Measurements from ENCODE around the gene TMEM47.

The TMEM47 gene
- total RNA-seq, result 0 reads per million in 4 donors

DNA sequence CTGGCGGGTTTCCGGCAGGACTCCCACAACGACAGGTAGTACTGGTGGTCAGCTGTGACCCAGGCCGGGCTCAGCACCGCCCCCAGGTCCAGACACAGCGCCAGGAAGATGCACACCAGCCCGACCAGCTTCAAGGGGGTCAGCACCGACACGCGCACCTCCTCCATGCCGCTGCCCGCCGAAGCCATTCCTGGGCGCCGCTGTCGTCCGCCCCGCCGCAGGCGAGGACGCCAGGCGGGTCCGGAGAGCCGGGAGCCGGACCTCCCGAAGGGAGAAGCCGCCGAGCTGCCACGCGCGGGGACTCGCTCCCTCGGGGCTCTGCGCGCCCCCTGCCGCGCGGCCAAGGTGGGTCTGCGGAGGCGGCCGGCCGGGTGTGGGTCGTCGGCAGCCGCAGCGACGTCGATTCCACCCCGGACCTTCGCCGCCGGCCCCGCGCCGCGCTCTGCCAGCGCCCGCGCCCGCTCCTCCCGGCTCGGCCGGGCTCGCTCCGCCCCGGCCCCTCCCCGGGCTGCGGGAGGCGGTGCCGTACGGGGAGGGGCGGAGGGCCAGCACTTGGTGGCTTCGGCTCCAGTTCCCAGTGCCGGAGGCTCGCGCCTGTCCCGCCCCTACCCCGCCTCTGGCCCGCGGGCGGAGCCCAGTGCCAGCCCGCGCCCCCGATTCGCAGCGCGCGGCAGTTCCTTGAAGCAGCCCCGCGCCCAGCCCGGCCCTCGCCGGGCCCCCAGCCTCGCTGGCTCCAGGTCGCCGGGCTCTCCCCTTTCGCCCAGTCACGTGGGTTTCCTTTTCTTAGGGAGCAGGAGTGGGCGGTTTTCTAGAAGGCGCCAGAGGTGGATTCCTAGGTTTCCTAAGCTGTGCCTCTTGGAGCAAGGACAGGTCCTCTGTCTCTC lies at the start of gene TMEM47:
Gene TMEM47 (minus strand): TSS at position 444 of the 884 bp plus-strand sequence. CDS start 256 bp downstream, at position 188.
- DNase-seq, result no peak

DNA sequence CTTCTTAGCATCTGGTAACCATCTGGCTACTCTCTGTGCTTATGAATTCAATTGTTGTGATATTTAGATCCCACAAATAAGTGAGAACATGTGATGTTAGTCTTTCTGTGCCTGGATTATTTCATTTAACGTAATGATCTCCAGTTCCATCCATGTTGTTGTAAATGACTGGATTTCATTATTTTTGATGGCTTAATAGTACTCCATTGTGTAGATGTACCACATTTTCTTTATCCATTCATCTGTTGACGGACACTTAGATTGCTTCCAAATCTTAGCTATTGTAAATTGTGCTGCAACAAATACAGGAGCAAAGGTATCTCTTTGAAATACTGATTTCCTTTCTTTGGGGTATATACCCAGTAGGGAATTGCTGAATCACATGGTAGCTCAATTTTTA lies 30.0 kb upstream of the TMEM47 start:
- no peak for DNase-seq

DNA sequence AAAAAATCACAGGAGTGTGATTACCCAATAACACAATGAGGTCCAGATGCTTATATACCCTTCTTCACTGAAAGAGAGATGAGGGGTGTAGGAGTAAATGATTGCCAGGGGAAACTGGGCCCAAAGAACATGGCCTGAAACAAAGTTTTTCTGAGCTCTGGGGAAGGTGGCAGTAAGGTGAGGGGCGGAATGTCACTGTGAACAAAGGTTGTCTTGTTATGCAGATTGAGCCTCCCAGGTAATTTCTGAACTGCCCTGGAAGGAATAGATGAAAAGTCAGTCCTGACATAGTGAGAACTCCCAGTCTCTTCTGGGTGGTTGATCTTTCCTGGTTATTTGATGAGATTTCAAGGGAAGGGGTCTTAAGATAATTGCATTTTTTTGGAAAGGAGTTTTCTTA lies 2.5 kb upstream of the TMEM47 start:
- DNase-seq, result no peak

DNA sequence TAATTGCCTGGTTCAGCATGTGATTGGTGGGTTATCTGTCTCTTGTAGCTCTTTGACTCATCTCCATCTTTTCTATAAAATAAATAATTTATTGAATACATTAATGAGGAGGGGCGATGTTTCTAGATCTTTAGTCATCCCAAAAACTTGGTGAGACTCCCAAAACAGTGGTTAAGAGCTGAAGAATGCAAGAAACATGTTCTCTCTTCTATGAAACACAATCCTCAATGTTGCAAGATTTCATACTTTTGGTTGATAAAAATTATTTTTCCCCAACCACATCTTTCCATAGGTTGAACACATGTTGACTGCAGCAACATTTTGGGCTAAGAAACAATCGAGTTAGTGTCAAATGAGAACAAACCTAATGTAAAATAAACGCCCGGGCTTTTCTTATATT lies 1.2 kb upstream of the TMEM47 start:
- no peak for DNase-seq

DNA sequence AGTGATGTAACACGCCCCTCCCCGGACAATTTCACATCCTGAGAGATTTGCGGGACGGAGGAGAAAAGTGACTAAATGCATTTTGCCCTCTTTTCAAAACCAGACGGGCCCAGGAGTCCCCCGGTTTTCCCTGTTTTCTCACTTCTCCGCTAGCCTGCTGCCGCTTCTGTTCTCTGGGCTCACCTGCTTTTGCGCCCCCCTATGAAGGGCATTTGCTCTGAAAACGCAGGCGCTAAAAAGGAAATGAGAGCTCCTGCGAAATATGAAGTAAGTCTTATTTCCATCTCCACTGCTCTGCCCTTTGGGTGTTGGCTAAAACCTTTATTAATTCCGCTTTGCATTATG lies 613 bp upstream of the TMEM47 start:
- DNase-seq, result no peak

DNA sequence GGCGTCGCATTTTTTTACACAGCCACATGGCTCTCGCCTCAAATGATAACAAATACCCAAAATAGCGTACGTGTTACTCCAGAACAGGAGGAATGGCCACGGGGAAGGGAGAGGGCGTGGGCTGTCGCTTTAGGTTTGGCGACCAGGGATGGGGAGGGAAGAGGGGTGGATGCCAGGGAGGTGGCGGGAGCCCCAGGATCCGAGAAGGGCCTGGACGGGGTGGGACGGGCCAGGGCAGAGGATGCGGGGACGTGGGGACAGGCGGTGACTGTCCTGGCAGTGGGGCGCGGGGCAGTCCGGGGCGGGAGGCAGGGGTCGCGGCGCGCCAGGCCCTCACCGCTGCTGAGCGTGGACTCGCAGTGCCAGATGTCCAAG lies 631 bp downstream of the TMEM47 start:
- no peak for DNase-seq

DNA sequence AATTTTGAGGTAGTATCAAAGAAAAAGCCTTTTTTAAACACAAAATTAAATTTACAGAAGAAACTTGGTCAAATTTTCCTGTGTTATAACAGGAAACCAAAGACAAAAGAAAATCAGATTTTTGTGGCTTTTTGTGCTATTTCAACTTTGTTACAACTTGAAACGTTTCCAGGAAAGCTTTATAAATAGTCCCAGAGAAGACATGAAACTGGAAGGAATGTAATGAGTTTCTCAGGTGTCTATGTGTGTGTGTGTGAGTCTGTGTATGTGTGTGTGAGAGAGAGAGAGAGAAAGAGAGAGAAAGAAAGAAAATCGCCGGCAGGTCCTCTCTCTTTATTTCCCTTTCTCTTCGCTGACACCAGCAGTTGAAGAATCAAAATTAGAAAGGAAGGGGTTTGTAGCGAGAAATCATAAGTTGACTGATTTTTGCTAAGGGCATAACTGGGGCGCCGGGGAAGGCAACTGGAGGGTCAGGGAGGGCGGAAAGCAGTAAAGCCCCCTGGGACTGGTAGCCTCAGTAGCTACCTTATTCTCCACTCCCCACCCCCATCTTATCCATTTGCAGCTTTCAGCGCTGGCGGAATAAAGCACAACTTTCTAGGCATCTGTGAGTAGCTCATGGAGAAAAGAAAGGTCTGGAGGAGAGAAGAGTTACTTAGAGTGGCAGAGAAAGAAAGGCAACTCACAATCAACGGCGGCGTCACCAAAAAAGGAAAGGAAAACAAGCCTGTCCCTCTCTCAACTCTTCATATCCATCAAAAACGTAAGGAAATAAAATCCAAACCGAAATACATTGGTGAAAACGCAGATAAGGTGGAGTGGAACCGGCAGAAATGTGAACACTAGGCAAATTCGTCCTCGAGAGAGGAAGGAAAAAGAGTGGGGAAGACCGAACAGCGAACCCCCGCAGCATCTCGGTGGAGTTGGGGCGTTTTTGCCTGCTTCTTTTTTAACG lies 1.3 kb downstream of the TMEM47 start:
- DNase-seq, result no peak

DNA sequence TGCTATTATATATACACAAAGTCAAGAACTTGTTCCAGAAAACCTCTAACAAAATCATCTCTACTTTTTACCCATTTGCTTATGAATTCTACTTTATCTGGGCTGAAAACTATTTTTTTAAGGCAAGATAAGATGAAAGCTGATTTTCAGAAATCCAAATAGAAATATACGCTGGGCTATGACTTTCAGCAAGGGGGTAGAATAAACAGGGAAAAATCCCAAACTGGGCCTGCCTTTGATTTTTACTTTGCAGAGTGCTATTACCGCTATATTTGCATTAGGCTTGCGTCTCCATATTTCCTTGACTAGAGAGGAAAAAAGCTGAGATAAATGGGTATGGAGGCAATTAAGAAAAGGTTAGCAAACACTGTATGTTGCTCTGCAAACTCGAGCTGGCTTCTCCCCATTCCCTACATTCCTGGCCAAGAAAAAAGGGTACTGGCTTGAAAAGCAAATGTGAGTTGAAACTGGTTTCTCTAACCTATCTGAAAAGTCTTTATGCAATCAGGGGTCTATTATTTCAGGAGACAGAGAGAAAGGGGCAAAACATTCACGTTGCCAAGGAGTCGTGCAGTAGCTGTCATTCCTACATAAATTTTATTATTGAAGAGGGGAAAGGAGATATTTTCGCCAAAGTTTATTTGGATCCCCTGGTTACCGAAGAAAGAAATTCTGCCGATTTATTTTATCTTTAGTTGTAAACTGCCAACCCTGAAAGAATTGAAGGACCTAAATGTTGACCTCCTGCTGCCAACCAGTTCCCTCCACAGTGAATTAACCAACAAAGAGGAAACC lies 2.2 kb downstream of the TMEM47 start:
- no peak for DNase-seq

DNA sequence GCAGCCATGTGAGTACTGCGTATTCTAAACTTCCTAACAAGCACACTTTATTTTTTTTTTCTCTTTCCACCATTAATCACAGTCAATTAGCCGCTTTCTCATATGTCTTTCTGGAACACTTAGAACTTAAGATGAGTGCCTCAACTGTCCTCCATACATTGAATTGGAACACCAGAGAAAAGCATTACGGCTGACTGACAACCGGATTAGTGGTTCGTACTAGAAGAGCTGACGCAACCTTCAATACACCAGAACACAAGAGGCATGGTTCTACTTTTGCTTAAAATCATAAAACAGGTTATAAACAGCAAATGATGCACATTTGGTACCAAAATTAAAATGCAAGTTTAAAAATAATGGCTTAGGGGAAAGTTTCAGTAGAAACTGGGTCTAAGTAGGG lies 3.3 kb downstream of the TMEM47 start:
- no peak for DNase-seq

DNA sequence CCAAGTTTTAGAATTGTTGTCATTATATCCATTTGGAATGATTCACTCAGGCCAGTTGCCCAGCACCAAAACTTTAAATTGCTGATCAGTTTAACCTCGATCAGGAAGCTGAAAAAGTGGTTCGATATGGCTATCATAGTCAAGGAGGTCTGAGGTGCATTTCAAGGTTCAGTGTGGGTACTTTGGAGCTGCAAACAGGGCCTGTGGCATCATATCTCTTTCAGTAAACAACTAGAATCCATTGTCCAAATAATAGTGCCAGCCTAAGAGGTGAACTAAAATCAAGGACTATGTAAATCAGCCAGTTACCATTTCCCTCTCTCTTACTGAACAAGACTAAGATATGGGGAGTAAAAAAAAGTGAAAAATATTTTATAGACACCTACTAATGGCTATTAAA lies 14.2 kb downstream of the TMEM47 start:
- DNase-seq, result no peak

DNA sequence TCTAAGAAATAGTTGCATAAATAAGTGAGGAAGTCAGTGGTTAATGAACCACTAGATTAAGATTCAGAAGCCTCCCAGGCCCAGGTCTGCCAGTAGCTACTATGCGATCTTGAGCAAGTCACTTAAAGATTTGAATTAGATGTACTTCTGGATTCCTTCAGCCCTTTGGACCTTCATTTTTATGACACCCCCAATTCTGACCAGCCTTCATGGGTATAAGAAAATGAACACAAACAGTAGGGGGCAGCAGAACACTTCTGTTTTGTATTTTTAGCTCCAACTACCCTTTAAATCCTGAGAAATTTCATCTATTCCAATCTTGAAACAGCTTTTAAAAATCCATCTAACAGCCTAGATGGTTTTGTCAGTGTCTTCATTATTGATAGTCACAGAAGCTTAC lies 19.0 kb downstream of the TMEM47 start:
- no peak for DNase-seq

DNA sequence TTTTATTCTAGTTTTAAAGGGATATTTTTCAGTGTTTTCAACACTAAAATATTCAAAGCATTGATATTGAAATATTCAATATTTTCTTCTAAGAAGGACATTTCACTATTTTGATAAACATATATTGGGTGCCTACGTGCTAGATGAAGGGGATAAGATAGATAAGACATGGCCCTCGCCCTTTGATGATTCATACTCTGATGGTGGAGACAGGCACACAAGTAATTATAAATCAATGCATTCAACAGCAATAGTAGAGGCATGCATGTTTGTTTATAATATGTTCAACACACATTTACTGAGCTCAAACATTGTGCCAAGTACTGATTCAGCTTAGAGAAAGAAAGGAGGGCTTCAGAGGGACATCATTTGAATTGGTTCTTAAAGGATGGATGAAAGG lies 22.7 kb downstream of the TMEM47 start:
- DNase-seq, result no peak

DNA sequence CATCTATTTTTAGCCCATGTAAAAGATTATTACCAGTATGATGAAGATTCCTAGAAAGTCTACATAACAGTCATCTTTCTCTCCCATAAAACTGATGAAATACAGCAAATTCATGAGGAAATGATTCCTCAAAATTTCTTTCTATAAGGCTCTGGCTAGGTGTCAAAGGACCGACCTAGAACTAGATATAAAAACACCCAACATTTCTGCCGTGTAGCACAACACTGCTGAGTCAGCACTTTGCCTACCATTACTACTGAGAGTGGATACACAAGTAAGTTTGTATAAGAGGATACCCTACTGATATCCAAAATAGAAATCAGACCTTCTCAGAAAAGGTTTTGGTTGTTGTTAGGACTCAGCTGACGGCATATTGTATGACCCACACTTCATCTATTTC lies 24.7 kb downstream of the TMEM47 start:
- DNase-seq, result no peak

DNA sequence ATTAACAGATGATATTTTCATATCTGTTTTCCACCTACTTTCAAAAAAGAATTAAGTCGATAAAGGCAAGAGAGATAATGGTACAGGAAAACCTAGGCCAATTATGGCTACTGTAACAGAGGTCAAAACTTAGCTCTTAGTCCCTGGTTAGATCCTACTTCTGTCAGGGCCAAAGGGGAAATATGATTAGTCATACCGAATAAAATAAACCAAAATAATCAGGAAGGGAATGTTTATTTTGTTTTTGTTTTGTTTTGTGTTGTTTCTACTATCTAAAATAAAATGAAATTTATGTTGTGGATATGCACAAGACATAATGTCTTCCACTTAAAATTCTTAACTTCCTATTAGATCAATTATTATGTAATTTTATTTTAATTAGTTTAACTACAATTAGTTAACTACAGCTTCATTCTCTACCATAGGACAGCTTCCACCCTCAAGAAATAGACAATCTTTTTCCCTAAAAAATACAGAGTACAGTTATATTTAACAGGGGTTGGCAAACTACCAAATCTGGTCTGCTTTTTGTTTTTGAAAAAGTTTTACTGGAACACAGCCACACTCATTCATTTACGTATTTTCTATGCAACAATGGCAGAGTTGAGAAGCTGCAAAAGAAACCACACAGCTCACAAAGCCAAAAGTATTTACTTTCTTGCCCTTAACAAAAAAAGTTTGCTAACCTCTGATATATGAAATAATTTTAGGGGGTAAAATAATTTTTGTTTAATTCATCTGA lies 25.4 kb downstream of the TMEM47 start:
- no peak for DNase-seq

DNA sequence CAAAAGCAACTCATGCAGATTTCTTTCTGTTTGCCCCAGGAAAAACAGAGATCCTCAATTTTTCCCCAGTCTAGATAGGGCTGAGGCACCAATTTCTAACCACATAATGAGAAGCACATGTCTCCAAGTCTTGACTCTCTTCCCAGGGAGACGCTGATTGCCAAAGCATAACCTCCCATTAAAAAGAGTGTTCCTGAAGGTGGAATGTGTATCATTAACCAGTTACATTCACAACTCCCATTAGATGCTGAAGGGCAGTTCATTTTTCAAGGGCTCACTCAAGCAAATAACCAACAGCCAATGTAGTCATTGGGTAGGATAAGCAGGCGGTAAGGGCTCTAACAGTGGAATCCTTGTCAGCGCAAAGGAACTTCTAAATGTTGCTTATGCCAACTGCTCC lies 27.5 kb downstream of the TMEM47 start:
- no peak for DNase-seq

DNA sequence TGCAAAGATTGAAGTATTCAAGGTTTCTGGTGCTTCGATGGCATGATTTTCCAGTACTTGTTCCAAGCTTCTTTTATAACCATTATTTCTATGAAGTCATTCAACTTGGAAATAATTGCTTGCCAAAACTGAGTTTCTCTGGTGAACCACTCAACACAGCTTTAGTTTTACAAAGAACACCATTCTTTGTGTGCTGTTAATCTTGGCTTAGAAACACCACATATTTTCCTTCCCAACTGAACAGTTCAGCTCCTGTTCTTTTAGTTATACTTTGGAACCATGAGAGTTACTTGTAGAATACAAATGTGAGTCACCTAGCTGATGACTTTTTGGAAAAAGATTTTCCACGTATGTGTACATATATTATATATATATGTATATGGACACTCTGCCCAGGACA lies 32.7 kb downstream of the TMEM47 start:
- no peak for DNase-seq

DNA sequence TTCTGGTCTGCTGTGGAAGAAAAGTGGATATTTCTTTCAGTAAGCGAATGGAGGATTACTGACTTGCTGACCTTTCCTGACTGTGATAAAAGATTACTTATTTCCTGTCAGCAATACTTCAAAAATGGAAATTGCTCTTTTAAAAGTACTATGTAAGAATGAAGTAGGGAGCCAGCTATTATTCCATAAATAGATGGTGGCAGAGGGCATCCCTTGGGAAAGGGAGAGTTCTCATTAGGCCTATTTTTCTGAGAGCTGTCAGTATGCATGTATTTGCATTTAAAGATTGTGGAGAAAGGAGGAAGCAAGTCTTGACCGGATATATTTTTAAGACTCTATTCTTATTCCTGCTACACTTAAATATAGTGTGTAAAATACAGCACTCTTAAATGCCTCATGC lies 37.2 kb downstream of the TMEM47 start:
- DNase-seq, result no peak

DNA sequence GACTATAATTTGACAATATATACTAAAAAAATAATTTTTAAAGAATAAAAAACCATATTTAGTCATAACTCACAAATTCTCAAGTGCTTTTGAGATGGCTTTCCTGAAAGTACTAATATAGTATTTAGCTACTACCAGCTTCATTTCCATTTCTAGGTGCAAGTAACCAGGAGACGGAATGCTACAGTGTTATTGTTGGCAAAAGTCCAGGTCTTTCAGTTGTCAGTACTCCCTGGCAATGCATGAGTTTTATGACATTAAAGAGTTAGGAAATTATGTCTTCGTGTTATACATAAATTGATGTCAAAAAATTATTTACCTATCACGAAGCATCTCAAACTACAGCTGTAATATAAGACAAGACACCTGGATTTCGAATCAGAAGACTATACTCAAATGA lies 45.0 kb downstream of the TMEM47 start:
- DNase-seq, result no peak

DNA sequence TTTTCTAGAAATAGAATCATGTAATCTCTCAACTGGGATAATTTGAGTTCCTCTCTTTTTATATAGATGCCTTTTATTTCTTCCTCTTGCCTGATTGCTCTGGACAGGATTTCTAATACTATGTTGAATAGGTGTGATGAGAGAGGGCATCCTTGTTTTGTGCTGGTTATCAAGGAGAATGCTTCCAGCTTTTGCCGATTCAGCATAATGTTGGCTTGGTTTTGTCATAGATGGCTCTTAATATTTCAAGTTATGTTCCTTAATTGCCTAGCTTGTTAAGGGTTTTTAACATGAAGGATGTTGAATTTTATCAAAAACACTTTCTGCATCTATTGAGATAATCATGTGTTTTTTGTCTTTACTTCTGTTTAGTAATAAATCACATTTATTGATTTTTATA lies 58.7 kb downstream of the TMEM47 start:
- no peak for DNase-seq

DNA sequence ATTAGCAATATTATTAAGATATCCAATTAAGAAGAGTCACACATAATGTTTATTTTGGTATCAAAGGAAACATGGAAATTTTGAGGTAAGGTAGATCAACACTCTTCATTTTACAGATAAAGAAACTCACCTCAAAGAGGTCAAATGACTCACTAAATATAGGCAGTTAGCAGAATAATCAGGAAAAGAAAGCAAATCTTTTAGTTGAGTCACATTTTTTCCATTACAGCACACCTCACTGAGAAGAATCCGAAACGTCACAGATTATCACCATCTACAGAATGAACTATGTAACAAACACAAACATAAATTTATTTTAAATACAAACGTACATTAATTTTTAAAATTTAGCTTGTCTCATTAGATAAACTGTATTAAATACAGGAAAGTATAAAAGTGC lies 70.1 kb downstream of the TMEM47 start:
- DNase-seq, result no peak

DNA sequence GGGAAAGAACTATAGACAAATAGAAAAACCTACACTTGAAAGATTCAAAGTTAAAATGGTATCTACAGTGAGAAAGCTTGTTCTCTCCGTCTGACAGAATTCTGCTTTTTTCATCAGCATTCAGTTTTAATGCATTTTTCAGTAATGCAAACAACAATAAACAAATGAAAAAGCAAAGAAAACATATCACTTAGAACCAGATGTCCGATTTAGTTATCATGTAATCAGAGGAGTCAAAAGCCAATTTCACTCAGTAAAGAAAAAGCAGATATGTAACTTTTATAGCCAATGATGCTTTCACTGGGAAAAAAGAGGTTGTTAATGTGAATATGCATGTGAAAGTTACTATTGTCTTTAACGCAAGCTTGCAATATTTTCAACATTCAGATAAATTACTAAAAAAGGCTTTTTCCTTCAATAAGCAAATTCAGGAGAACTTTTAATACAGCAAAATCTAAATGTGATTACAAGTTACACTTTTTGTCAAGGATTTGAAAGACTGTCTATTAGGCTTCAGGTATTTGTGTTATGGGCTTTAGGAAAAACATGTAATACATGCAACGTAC lies 70.7 kb downstream of the TMEM47 start:
- no peak for DNase-seq

DNA sequence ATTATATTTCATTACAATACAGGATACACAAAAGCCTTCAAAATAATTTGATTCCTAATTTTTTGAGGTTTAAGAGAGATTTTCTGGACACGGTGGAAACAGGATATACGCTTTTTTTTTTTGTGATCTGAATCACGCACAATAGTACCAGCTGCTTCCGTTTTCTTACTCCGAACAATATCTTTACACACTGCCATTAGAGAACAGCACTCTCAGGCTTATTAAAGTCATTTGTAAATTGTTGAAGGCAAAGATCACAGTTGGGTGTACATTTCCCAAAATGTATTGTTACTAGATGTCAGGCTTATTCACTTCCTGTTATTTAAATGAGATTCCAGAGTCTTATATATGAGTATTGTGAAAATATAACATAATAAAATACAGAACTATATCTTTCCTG lies 71.5 kb downstream of the TMEM47 start:
- no peak for DNase-seq

Data from T-helper 1 cell (primary cell).